Small intestine (tissue), 7 donors: Measurements from ENCODE around the gene IER5. TPM values are rescaled to one million over a fixed set of nuclear protein-coding genes. Genes with fewer than 3 reads are reported as not detected.
A peak's percentile ranks its signal among the peaks of the same experiment; 100 is the strongest.

ENCODE experiments used
- DNase-seq, 2 donors: peaks; one replicate each; pipeline versions ENCODE4 v3.0.0 to v3.0.0-alpha.2; 2013
- FAIRE-seq: peaks from 2 replicates; lab custom pipeline; 2012; peaks lifted over from hg19 to GRCh38; lab: Jason Lieb, UNC
- H3K27ac ChIP-seq, 3 donors: one replicate each; pipeline ENCODE4 v1.5.1; 2013; ENCODE audit warnings: low read length in 2 of 3, mild to moderate bottlenecking in 2 of 3, control low read depth in 1 of 3, inconsistent platforms in 1 of 3, low read depth in 1 of 3, moderate library complexity in 1 of 3
- H3K27me3 ChIP-seq, 3 donors: one replicate each; pipeline ENCODE4 v1.6.1; 2013; ENCODE audit warnings: low read length in 3 of 3, inconsistent platforms in 1 of 3; ENCODE audit not compliant: control insufficient read depth in 3 of 3, insufficient read depth in 3 of 3
- H3K36me3 ChIP-seq, 3 donors: one replicate each; pipeline ENCODE4 v1.6.1; 2013; ENCODE audit warnings: low read length in 3 of 3, inconsistent platforms in 1 of 3, low read depth in 1 of 3, mild to moderate bottlenecking in 1 of 3, moderate library complexity in 1 of 3; ENCODE audit not compliant: control insufficient read depth in 3 of 3, insufficient read depth in 2 of 3
- H3K4me1 ChIP-seq, 3 donors: one replicate each; pipeline ENCODE4 v1.6.1; 2013; ENCODE audit warnings: low read length in 2 of 3, inconsistent platforms in 1 of 3, low read depth in 1 of 3, mild to moderate bottlenecking in 1 of 3, moderate library complexity in 1 of 3; ENCODE audit not compliant: control insufficient read depth in 3 of 3, insufficient read depth in 2 of 3
- H3K4me3 ChIP-seq, 3 donors: one replicate each; pipeline ENCODE4 v1.5.1; 2013; ENCODE audit warnings: low read length in 3 of 3, control low read depth in 1 of 3, inconsistent platforms in 1 of 3, low read depth in 1 of 3, mild to moderate bottlenecking in 1 of 3, moderate library complexity in 1 of 3
- H3K9me3 ChIP-seq, 2 donors: one replicate each; pipeline ENCODE4 v1.6.1; 2013; ENCODE audit warnings: low read depth in 1 of 2, low read length in 1 of 2; ENCODE audit not compliant: control insufficient read depth in 2 of 2, insufficient read depth in 1 of 2
- WGBS, 3 donors: extraction: QIAGEN DNeasy Blood & Tissue Kit; methylation state at CpG; one replicate each; pipeline ENCODE4 v1.1.7; 2013; 5-methylcytosine and 5-hydroxymethylcytosine counted together
- polyA plus RNA-seq, 4 donors: library from polyadenylated mRNA; stranded (reverse) in 3 of 4; unstranded in 1 of 4; fragments of 200-250 nt in 3 of 4; fragments of 120-200 nt in 1 of 4; gene quantifications; one replicate each; pipeline versions ENCODE4 v1.2.1 to v1.2.3, GENCODE V29; 2013
- donor health status: healthy with polysubstance abuse.
- donor health status: control.
- donor health status: control.
- donor health status: Bipolar disorder and iron deficiency.
- donor health status: healthy.

The IER5 gene
- polyA plus RNA-seq, 4 donors = 4.5 to 8.9 (median 6.3) TPM

DNA sequence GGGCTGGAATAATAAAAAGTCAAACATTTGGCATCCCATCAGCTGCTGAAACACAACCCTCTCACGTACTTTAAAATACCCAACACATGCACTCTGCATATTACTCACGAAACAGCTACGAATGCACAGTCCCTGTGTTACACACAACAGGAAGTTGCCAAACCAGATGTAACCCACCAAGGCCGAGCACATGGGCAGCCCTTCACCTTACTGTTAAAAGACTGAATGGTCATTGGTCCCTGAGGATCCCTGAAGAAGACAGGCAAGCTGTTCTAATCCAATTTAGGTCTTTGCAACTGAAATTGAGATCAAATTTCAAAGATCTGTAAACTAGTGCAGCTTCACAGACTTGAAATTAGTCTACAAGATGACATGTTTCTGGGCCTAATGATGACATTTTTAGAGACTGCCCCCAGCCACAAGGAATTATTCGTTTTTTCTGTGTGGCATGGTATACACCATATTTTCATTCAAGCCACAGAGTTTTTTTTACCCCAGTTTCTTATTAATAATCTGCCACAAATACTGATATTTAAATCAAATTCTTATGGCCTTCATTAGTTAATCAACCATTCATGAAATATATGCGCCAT is 25.6 kb upstream of the IER5 start:
- H3K27ac ChIP-seq = peak overlapping the region in 1 of 3 donors; percentile 57
- peaks cover 0 to 13% of the 10 kb centered on the region in 2 donors for H3K9me3 ChIP-seq
- DNase-seq (no peak), FAIRE-seq (no peak)
- H3K27me3 ChIP-seq = no peaks in the 10 kb centered on the region
- 60 to 77% (median 64%) methylated on average over 6 of the region's 6 CpGs for WGBS, 3 donors
- H3K4me1 ChIP-seq = no peaks in the 10 kb centered on the region
- no peak overlapping the region for H3K4me3 ChIP-seq
- H3K36me3 ChIP-seq = no peaks in the 10 kb centered on the region

DNA sequence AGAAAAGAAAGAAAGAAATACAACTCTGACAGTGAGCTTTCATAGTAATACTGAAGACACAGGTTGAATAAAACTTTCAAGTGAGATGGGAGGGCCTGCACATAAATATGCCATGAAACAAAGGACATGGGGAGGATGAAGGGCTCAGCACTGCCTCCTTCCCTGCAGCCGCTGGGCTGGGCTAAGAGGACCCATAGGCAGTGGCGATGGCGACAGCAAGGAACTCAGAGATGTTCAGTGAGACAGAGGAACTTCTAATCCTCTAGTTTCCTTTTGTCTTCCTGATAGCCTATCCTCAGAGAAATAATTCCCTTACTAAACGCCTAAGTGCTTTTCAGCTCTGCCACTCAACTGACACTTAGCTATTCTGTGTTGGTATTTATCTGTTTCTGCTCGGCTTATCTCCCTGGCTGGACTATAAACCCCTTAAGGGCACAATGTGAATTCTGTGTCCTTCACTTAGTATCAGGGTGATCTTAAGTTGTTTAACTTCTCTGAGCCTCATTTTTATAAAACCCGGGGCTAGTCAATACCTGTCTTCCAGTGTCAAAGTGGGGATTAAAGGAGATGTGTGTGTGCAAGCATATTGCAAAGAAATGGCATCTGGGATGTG is 24.4 kb upstream of the IER5 start:
- Histone ChIP-seq H3K36me3 (no peaks in the 10 kb centered on the region), H3K27ac (no peak overlapping the region), H3K4me3 (no peak overlapping the region), H3K27me3 (no peaks in the 10 kb centered on the region), H3K4me1 (no peaks in the 10 kb centered on the region), H3K9me3 (peaks cover 0 to 8% of the 10 kb centered on the region in 2 donors)
- DNase-seq = peak in 1 of 2 donors; percentile 26
- FAIRE-seq = no peak
- 29 to 55% (median 48%) methylated on average over 6 of the region's 6 CpGs for WGBS, 3 donors

DNA sequence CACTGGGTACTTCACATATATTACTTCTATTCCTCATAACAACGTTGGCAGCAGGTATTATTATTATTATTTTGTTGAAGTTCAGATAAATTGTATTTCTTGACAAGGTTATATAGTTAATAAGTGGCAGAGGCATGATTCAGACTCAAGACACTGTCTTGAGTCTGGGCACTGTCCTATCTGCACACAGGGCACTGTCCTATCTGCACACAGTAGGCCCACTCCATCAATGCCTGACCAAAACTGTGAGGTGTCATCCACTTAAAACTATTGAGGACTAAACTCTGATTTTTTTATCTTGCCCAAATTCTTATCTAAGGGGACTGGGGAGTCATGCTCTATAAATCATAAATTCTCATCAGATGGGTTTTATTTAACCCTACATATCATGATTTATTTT is 23.8 kb upstream of the IER5 start:
- H3K9me3 ChIP-seq = peaks cover 0 to 4% of the 10 kb centered on the region in 2 donors
- no peak overlapping the region for H3K27ac ChIP-seq
- H3K27me3 ChIP-seq = no peaks in the 10 kb centered on the region
- 38 to 67% (median 44%) methylated on average over 1 of the region's 1 CpG for WGBS, 3 donors
- H3K4me1 ChIP-seq = no peaks in the 10 kb centered on the region
- H3K4me3 ChIP-seq = no peak overlapping the region
- H3K36me3 ChIP-seq = no peaks in the 10 kb centered on the region
- DNase-seq (no peak), FAIRE-seq (no peak)

DNA sequence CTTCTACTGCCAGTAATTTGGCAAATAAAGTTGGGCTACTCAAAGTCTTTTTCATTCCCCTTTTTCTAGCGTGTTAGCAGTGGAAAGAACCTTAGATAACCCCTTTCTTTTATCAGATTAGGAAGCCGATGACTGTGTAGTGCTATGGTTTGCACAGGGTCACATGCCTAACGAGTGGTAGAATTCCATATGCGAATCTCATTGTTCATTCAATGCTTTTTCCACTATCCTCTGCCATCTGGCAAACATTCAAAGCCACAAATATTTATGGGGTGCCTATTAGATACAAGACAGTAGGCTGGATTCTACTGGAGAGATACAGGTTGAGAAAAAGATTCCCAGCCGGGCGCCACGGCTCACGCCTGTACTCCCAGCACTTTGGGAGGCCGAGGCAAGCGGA is 14.9 kb upstream of the IER5 start:
- peaks cover 0 to 3% (median 0%) of the 10 kb centered on the region in 3 donors for H3K27me3 ChIP-seq
- H3K9me3 ChIP-seq = no peaks in the 10 kb centered on the region
- H3K27ac ChIP-seq = no peak overlapping the region
- H3K36me3 ChIP-seq = no peaks in the 10 kb centered on the region
- DNase-seq (no peak), FAIRE-seq (no peak)
- 10 to 57% (median 50%) methylated on average over 10 of the region's 10 CpGs for WGBS, 3 donors
- H3K4me1 ChIP-seq = no peaks in the 10 kb centered on the region
- no peak overlapping the region for H3K4me3 ChIP-seq

DNA sequence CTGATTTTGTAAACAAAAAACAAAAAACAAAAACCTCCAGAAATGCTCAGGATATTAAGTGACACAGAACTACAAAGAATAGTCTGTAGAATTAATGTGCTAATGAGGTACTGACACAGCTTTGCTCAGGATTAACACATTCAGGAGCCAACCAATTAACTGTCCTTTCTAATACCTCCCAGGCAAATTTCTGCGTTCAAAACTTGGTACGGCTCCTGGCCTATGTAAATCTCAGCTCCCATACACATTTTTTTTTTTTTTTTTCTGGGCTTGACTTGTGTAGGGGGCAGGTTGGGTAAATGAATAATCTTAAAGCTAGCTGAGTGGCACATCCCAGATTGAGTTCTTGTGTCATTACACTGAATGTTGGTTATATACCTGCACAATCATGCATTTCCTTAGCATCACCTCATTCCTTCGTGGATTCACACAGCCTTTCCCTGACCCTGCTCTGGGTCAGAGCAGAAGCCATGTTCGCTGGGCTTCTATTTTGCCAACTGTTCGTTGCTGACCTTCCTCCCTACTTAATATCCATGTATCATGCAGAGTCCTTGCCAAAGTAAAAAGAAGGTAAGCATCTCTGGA is 12.6 kb upstream of the IER5 start:
- Histone ChIP-seq H3K4me3 (no peak overlapping the region), H3K36me3 (no peaks in the 10 kb centered on the region), H3K9me3 (no peaks in the 10 kb centered on the region), H3K27me3 (peaks cover 0 to 3% (median 0%) of the 10 kb centered on the region in 3 donors), H3K27ac (no peak overlapping the region), H3K4me1 (no peaks in the 10 kb centered on the region)
- DNase-seq (no peak), FAIRE-seq (no peak)
- 79 to 80% (median 79%) methylated on average over 5 of the region's 5 CpGs for WGBS, 3 donors

DNA sequence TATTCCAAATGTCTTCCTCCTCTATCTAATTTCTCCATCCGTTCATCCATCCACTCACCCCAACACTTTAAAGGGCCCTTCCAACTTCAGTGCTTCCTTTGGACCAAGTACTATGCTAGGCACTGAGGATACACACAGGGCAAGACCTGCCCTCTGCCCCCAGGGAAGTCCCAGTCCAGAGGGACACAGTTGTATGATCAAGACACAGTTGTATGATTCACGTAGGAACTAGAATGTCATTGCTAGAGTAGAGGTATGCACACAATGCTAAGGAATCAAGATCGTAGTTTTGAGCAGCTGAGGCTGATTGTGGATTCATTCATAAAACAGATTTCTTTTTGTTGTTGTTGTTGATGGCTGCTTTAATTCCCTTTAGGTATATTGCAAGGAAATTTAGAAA is 11.6 kb upstream of the IER5 start:
- no peaks in the 10 kb centered on the region for H3K36me3 ChIP-seq
- no peak overlapping the region for H3K27ac ChIP-seq
- H3K27me3 ChIP-seq = peaks cover 0 to 3% (median 0%) of the 10 kb centered on the region in 3 donors
- 79 to 86% (median 86%) methylated on average over 3 of the region's 3 CpGs for whole genome bisulfite sequencing, 3 donors
- H3K4me3 ChIP-seq = no peak overlapping the region
- FAIRE-seq (no peak), DNase-seq (no peak)
- H3K9me3 ChIP-seq = no peaks in the 10 kb centered on the region
- H3K4me1 ChIP-seq = no peaks in the 10 kb centered on the region

DNA sequence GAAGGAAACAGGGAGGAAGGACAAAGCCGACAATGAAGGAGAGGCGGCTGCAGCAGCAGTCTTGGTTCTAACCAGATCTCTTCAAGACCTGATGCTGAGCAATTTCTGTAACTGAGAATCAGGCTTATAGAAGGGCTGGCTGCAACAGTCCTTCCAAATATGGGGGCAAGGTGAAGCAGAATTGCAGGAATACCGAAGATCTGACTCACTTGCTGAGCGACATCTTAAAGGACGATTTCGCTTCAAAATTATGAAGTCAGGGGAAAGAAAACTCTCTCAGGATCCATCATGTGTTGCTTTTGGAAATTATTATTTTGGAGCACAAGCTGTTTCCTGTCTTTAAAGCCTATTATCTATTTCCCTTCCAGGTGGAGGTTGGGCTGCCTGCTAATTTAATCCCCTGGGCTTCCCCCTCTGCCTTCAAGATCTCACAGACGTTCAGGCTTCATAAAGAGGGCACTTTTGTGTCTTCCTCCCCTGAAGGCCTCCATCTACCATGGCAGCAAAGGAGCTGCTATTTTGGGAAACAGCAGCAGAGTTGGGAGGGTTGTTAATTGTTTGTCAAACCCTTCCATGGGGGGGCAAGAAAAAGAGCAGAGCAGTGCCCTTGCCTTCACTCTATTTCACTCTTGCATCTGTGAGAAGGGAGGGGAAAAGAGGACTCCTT is 10.8 kb upstream of the IER5 start:
- H3K4me3 ChIP-seq = no peak overlapping the region
- H3K27ac ChIP-seq = no peak overlapping the region
- no peaks in the 10 kb centered on the region for H3K9me3 ChIP-seq
- peaks cover 0 to 3% (median 0%) of the 10 kb centered on the region in 3 donors for H3K27me3 ChIP-seq
- no peaks in the 10 kb centered on the region for H3K4me1 ChIP-seq
- DNase-seq (no peak), FAIRE-seq (no peak)
- 79 to 89% (median 86%) methylated on average over 7 of the region's 7 CpGs for WGBS, 3 donors
- no peaks in the 10 kb centered on the region for H3K36me3 ChIP-seq

DNA sequence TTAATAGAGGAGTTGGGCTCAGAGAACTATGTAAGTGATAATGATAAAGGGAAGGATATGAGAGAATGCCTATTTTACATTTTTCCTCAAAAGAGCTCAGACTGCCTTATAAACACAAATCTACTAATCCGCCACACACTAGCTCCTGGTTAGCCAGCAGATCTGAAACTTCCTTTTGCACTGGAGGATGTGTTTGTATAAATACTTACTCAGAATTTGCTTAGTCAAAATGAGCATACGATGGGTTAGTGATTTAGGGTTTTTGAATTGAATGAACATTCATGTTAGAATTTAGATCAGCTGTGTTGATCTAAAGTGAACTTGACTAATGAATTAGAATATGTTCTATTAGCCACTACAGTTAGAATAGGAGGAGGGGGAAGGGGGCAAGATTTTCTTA is 9.1 kb upstream of the IER5 start:
- DNase-seq = no peak
- no peak overlapping the region for H3K4me3 ChIP-seq
- no peak overlapping the region for H3K27ac ChIP-seq
- H3K27me3 ChIP-seq = peaks cover 0 to 3% (median 0%) of the 10 kb centered on the region in 3 donors
- no peaks in the 10 kb centered on the region for H3K36me3 ChIP-seq
- WGBS, 3 donors = 54 to 72% (median 57%) methylated on average over 2 of the region's 2 CpGs
- FAIRE-seq = no peak
- H3K4me1 ChIP-seq = no peaks in the 10 kb centered on the region
- no peaks in the 10 kb centered on the region for H3K9me3 ChIP-seq
